ENCODE measurements around the gene WNT10A. TPM values are rescaled to one million over a fixed set of nuclear protein-coding genes. Genes with fewer than 3 reads are reported as not detected.

WNT10A gene
- total RNA-seq, 1 donor from 2014 or later, result 18.8 TPM

GRCh38 chr2:218876562-218877219 lies 4.0 kb upstream of the WNT10A start:
- peak; percentile 84 for DNase-seq (ENCODE audit: low read depth)

- DNase-seq (ENCODE audit: low read depth), result peak; percentile 26
Observed at GRCh38 chr2:218877331-218877730, 3.3 kb upstream of the WNT10A start.

GRCh38 chr2:218877891-218878290 lies 2.8 kb upstream of the WNT10A start:
- peak; percentile 14 for DNase-seq (ENCODE audit: low read depth)

GRCh38 chr2:218878486-218878885 lies 2.2 kb upstream of the WNT10A start:
- DNase-seq (ENCODE audit: low read depth), result no peak

GRCh38 chr2:218878926-218879761 lies 1.5 kb upstream of the WNT10A start:
- DNase-seq (ENCODE audit: low read depth), result peak; percentile 85

GRCh38 chr2:218879776-218880101 lies 913 bp upstream of the WNT10A start:
- DNase-seq (ENCODE audit: low read depth), result no peak

GRCh38 chr2:218880859-218881594 lies 375 bp downstream of the WNT10A start:
- DNase-seq (ENCODE audit: low read depth), result no peak

GRCh38 chr2:218881744-218882460 lies 1.2 kb downstream of the WNT10A start:
- no peak for DNase-seq (ENCODE audit: low read depth)

GRCh38 chr2:218882461-218882816 lies 1.8 kb downstream of the WNT10A start:
- peak; percentile 37 for DNase-seq (ENCODE audit: low read depth)

- DNase-seq (ENCODE audit: low read depth), result peak; percentile 50
Observed at GRCh38 chr2:218882866-218883366, 2.3 kb downstream of the WNT10A start.

- peak; percentile 64 for DNase-seq (ENCODE audit: low read depth)
Observed at GRCh38 chr2:218883491-218884490, 3.1 kb downstream of the WNT10A start.

GRCh38 chr2:218884519-218884918 lies 3.9 kb downstream of the WNT10A start:
- no peak for DNase-seq (ENCODE audit: low read depth)

- peak; percentile 93 for DNase-seq (ENCODE audit: low read depth)
Observed at GRCh38 chr2:218885981-218886947, 5.6 kb downstream of the WNT10A start.

- DNase-seq (ENCODE audit: low read depth), result no peak
Observed at GRCh38 chr2:218887079-218887478, 6.4 kb downstream of the WNT10A start.

GRCh38 chr2:218888341-218888740 lies 7.7 kb downstream of the WNT10A start:
- no peak for DNase-seq (ENCODE audit: low read depth)

GRCh38 chr2:218889937-218890336 lies 9.3 kb downstream of the WNT10A start:
- DNase-seq (ENCODE audit: low read depth), result no peak

- DNase-seq (ENCODE audit: low read depth), result no peak
Observed at GRCh38 chr2:218890369-218890768, 9.7 kb downstream of the WNT10A start.

GRCh38 chr2:218891275-218892135 lies 10.9 kb downstream of the WNT10A start:
- no peak for DNase-seq (ENCODE audit: low read depth)

Data from myocyte (in vitro differentiated cells).